ENCODE results near the gene RAP1GAP.

- TF ChIP-seq, protein P1, sequence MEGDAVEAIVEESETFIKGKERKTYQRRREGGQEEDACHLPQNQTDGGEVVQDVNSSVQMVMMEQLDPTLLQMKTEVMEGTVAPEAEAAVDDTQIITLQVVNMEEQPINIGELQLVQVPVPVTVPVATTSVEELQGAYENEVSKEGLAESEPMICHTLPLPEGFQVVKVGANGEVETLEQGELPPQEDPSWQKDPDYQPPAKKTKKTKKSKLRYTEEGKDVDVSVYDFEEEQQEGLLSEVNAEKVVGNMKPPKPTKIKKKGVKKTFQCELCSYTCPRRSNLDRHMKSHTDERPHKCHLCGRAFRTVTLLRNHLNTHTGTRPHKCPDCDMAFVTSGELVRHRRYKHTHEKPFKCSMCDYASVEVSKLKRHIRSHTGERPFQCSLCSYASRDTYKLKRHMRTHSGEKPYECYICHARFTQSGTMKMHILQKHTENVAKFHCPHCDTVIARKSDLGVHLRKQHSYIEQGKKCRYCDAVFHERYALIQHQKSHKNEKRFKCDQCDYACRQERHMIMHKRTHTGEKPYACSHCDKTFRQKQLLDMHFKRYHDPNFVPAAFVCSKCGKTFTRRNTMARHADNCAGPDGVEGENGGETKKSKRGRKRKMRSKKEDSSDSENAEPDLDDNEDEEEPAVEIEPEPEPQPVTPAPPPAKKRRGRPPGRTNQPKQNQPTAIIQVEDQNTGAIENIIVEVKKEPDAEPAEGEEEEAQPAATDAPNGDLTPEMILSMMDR (conservative IDR thresholded peaks at IDR 0.05; ENCODE audit: low read length), result no peak
- no peak for TF ChIP-seq EZH2phosphoT487 (IDR thresholded peaks at IDR 0.05; ENCODE audit: borderline replicate concordance, low read depth, low read length)
Measured at GRCh38 chr1:21691739-21692138, 22.6 kb upstream of the RAP1GAP start.
